Left lung (tissue), 10 donors: ENCODE measurements around the gene RMND1. TPM values are rescaled to one million over a fixed set of nuclear protein-coding genes. Genes with fewer than 3 reads are reported as not detected.

ENCODE experiments used
- ATAC-seq: fragments of 200-7000 bp; cut with Tn5 transposase; one replicate; pipeline ENCODE4 v1.9.1; 2020; ENCODE audit warnings: moderate library complexity
- DNase-seq, 4 donors: peaks; one replicate each; pipeline ENCODE4 v3.0.0-alpha.2; 2013 to 2020
- H3K27ac ChIP-seq, 2 donors: fragments of 200-600 bp; sonication (generic) in 1 of 2; one replicate each; pipeline versions ENCODE4 v1.5.0 to v1.8.0; 2020 to 2021
- H3K27me3 ChIP-seq, 2 donors: fragments of 200-600 bp; sonication (generic) in 1 of 2; one replicate each; pipeline versions ENCODE4 v1.5.0 to v1.8.0; 2020 to 2021
- H3K36me3 ChIP-seq, 2 donors: fragments of 200-600 bp; sonication (generic) in 1 of 2; one replicate each; pipeline versions ENCODE4 v1.5.0 to v1.8.0; 2020 to 2021
- H3K4me1 ChIP-seq, 2 donors: fragments of 200-600 bp; one replicate each; pipeline ENCODE4 v1.8.0; 2021
- H3K4me3 ChIP-seq, 2 donors: fragments of 200-600 bp; sonication (generic) in 1 of 2; one replicate each; pipeline versions ENCODE4 v1.5.0 to v1.8.0; 2020 to 2021; ENCODE audit warnings: mild to moderate bottlenecking in 1 of 2
- H3K9me3 ChIP-seq, 2 donors: fragments of 200-600 bp; sonication (generic) in 1 of 2; one replicate each; pipeline versions ENCODE4 v1.5.0 to v1.8.0; 2020 to 2021
- intact Hi-C, 2 donors: fragments of 100-400 bp; cut with DNase I; formaldehyde crosslinking; loops; one replicate each; pipeline versions ENCODE4 v1.11.2 to v1.14.2; 2022
- polyA plus RNA-seq, 6 donors: library from polyadenylated mRNA; unstranded; fragments of 120-200 nt; gene quantifications; one replicate each; pipeline ENCODE4 v1.2.1, GENCODE V29; 2013; ENCODE audit not compliant: insufficient read length in 6 of 6
- total RNA-seq, 2 donors: library from RNA; stranded (reverse); fragmentation: NEBNext Ultra II Directional; extraction: Animal tissue kit (Norgen Biotek cat#: 25700); gene quantifications; one replicate each; pipeline ENCODE4 v1.2.1, GENCODE V29; 2021
- TF ChIP-seq, protein P1 (sequence below), 2 donors: fragments of 200-600 bp; sonication (generic) in 1 of 2; IDR thresholded peaks; one replicate each; pipeline versions ENCODE4 v1.5.0 to v1.8.0; 2021; ENCODE audit warnings: antibody characterized with exemption in 2 of 2
- donor health status: DM: no; HTN: yes; CAD: no.
- donor health status: DM: no; HTN: no; CAD: no.

The RMND1 gene
- total and polyA plus RNA-seq, 8 donors: 16.0 to 32.4 (median 26.9) TPM

DNA sequence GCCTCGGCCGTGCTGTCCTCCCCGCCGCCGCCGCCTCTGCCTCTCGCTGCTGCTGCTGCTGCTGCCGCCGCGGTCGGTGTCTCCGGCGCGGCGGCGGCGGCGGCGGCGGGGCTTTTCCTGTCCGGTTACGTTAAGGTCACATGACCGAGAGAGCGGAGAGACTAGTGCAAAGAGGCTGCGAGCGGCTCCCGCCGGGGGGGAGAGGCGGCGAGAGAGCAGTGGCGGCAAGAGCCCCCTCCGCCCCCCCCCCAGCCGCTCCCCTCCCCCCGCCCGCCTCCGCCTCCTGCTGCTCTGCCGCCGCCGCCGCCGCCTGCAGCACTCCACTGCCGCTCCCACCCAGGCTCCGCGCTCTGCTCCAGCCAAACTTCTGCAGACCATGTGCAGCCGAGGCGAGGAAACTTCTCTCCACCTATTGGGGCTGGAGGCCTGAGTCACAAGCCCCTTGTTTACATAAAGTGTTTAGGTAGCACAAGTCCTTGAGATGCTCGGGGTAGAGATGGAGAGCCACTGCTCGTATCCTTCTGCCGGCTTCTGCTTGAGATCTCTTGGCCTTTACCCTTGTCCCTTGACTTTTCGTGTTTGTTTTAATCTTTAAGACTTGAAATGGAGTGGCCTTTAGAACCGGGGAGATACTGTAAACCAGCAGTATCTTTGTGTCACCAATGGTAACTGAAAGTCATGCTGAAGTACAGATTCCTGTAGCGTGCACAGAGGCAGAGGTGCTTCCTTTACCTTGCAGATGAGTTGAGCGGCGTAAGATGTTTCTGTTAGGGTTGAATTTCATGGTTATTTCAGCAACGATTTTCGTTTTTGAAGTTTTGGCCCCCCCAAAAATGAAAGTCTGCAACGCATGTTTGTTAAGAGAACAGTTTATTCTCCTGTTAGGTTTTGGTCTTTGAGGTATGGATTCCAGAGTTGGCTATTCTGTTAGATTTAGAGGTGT is 60.2 kb downstream of the RMND1 start, which contains the start of gene ZBTB2:
ZBTB2 (minus strand) TSS at position 89 of the 943 bp plus-strand sequence. CDS start 17,922 bp downstream, outside the sequence.
- Histone ChIP-seq H3K27me3 (no peaks in the 10 kb centered on the region), H3K4me3 (peak within 1 kb of the TSS; percentile 98 to 99), H3K4me1 (peaks cover 18 to 63% of the 10 kb centered on the region in 2 donors), H3K36me3 (no peaks in the 10 kb centered on the region), H3K27ac (peak within 1 kb of the TSS; percentile 99 to 100), H3K9me3 (no peaks in the 10 kb centered on the region)
- peak; percentile 42 to 90 (median 76) for DNase-seq
- TF ChIP-seq, protein P1, sequence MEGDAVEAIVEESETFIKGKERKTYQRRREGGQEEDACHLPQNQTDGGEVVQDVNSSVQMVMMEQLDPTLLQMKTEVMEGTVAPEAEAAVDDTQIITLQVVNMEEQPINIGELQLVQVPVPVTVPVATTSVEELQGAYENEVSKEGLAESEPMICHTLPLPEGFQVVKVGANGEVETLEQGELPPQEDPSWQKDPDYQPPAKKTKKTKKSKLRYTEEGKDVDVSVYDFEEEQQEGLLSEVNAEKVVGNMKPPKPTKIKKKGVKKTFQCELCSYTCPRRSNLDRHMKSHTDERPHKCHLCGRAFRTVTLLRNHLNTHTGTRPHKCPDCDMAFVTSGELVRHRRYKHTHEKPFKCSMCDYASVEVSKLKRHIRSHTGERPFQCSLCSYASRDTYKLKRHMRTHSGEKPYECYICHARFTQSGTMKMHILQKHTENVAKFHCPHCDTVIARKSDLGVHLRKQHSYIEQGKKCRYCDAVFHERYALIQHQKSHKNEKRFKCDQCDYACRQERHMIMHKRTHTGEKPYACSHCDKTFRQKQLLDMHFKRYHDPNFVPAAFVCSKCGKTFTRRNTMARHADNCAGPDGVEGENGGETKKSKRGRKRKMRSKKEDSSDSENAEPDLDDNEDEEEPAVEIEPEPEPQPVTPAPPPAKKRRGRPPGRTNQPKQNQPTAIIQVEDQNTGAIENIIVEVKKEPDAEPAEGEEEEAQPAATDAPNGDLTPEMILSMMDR (IDR thresholded peaks at IDR 0.05): no peak
- ATAC-seq: peak; percentile 13
- intact Hi-C loops: no loop called here

DNA sequence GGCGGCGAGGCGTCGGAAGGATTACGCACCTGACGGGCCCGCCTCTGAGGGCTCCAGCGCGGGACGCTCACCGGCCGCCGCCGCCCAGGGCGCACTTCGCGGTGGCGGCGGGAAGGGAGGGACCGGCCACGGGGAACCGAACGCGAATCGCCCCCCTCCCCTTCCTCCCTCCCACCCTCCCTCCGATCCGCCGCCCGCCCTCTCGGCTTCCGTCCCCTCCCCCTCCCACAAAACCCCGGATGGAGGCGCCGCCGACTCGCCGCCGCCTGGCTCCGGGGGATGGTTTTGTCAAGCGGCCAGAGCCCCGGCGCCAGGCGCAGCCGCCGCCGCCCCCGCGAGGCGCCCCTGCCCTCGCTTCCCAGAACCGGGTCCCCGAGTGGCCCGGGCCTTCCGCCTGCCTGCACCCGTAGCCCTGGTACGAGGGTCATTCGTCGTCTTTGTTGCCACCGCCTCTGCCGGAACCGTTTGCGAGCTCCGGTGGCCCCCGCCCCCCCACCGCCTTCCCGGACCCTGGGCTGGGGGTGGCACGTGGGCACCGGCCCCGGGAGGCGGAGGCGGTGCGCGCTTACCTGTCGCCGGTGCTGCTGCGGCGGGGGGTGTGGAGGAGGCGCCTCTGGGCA is 61.0 kb downstream of the RMND1 start:
- intact Hi-C loops: no loop called here
- TF ChIP-seq, protein P1 (IDR thresholded peaks at IDR 0.05): no peak
- DNase-seq (peak; percentile 72 to 93 (median 80)), ATAC-seq (peak; percentile 30)
- Histone ChIP-seq H3K36me3 (no peaks in the 10 kb centered on the region), H3K4me1 (peaks cover 18 to 60% of the 10 kb centered on the region in 2 donors), H3K27me3 (no peaks in the 10 kb centered on the region), H3K9me3 (no peaks in the 10 kb centered on the region), H3K27ac (peak overlapping the region; percentile 99 to 100), H3K4me3 (peak overlapping the region; percentile 98 to 99)

DNA sequence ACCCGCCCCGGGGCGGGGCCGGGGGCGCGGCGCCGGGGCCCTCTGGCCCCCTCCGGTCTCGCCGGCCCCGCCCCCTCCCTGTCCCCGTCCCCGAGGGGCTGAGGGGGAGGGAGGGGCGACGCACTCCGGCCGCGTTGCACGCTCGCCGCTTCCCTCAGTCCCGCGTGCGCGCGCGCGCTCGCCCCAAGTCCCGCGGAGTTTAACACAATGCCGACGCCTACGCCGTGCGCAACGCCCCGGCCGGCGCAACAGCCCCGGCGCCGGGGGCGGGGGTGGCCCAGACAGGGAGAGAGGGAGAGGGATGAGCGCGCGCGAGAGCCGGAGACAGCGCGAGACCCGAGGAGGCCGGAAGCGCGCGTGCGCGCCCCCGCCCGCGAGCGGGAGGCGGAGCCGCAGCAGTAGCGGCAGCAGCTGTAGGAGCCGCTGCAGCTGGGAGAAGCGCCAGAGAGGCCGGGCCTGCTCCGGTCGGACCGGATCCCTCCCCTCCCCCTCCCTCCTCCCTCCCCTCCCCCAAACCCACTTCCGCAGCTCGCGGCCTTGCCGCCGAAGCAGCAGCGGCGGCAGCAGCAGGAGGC is 61.6 kb downstream of the RMND1 start:
- Histone ChIP-seq H3K27me3 (no peaks in the 10 kb centered on the region), H3K4me1 (peaks cover 22 to 56% of the 10 kb centered on the region in 2 donors), H3K36me3 (no peaks in the 10 kb centered on the region), H3K9me3 (no peaks in the 10 kb centered on the region), H3K4me3 (peak overlapping the region; percentile 98 to 99), H3K27ac (peak overlapping the region; percentile 99 to 100)
- TF ChIP-seq, protein P1 (IDR thresholded peaks at IDR 0.05): peak in 1 of 2 donors; percentile 19
- intact Hi-C loops: no loop called here
- peak; percentile 98 to 100 (median 99) for DNase-seq
- peak; percentile 86 for ATAC-seq

DNA sequence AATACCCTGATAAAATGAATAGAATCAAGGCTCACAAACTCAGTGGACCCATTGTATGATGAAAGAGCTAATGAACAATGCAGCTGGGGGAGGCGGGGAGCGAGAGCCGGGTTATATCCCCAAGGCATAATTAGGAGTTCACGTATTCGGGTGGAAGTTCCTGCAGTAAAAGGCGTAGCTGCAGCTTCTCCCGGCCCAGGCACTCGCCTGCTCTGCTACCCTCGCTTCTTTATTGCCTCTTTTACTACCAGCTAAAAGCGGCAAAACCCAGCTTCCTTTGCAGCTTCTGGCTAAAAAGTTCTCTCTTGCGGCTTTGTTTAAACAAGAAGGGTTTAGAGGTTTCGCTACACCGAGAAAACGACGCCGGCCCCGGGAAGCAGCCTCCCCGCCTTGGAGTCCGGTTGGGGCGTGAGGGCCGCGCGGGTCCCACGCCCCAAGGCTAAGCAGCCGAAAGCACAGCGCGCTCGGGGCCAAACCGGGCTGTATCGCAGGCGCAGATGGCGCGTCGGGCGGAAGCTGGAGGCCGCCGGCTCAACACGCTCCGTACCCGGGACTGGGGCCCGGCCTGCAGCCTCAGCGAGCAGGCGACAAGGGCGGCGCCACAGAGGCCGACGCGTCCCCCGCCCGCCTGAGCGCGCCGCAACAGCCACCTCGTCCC is 62.2 kb downstream of the RMND1 start:
- TF ChIP-seq, protein P1 (IDR thresholded peaks at IDR 0.05): no peak
- ATAC-seq: peak; percentile 22
- Histone ChIP-seq H3K36me3 (no peaks in the 10 kb centered on the region), H3K27me3 (no peaks in the 10 kb centered on the region), H3K27ac (peak overlapping the region; percentile 99 to 100), H3K9me3 (no peaks in the 10 kb centered on the region), H3K4me3 (peak overlapping the region; percentile 98 to 99), H3K4me1 (peaks cover 22 to 55% of the 10 kb centered on the region in 2 donors)
- peak in 1 of 4 donors; percentile 64 for DNase-seq
- intact Hi-C loops: no loop called here
